Keratinocyte (primary cell): ENCODE results near the gene ALDH3A2.

Experiments
- CTCF ChIP-seq, 3 experiments: IDR thresholded peaks in 1 of 3; conservative IDR thresholded peaks in 1 of 3; optimal IDR thresholded peaks in 1 of 3; 2 replicates in 2 of 3; 3 replicates in 1 of 3; pipeline versions ENCODE3 to v1.5.1; 2011; ENCODE audit warnings: low read length in 3 of 3, mild to moderate bottlenecking in 3 of 3, moderate library complexity in 2 of 3, control low read depth in 1 of 3, inconsistent platforms in 1 of 3; ENCODE audit not compliant: insufficient read depth in 2 of 3; ENCODE audit errors: extremely low read depth in 1 of 3
- EZH2 ChIP-seq: IDR thresholded peaks from one replicate; pipeline ENCODE4 v1.6.1; 2012; ENCODE audit warnings: inconsistent platforms, mild to moderate bottlenecking, low read length, moderate library complexity

- TF ChIP-seq CTCF (optimal IDR thresholded peaks at IDR 0.05 in 1 of 3, IDR thresholded peaks at IDR 0.05 in 1 of 3, conservative IDR thresholded peaks at IDR 0.05 in 1 of 3; ENCODE audit: extremely low read depth in 1 of 3, insufficient read depth in 2 of 3, low read length in 3 of 3) (no peak), EZH2 (no peak)
Measured at GRCh38 chr17:19718041-19718612, 69.6 kb downstream of the ALDH3A2 start.
